Left renal pelvis (tissue), 4 donors: ENCODE measurements around the gene KCTD3. TPM values are rescaled to one million over a fixed set of nuclear protein-coding genes. Genes with fewer than 3 reads are reported as not detected.

ENCODE experiments used
- DNase-seq, 4 donors: peaks; one replicate each; pipeline ENCODE4 v3.0.0-alpha.2; 2013; ENCODE audit warnings: low read depth in 4 of 4, low spot score in 3 of 4
- polyA plus RNA-seq, 4 donors: library from polyadenylated mRNA; unstranded; fragments of 120-200 nt; gene quantifications; one replicate each; pipeline ENCODE4 v1.2.1, GENCODE V29; 2013; ENCODE audit not compliant: insufficient read length in 4 of 4

The KCTD3 gene
- polyA plus RNA-seq, 4 donors = 55.7 to 76.3 (median 73.8) TPM

- DNase-seq = no peak
These were observed 83.5 kb downstream of the KCTD3 start for GRCh38 chr1:215650446-215651149.

- no peak for DNase-seq
These were observed 84.8 kb downstream of the KCTD3 start for GRCh38 chr1:215651867-215652266.

GRCh38 chr1:215652371-215652770 is 85.3 kb downstream of the KCTD3 start:
- DNase-seq = no peak

DNA sequence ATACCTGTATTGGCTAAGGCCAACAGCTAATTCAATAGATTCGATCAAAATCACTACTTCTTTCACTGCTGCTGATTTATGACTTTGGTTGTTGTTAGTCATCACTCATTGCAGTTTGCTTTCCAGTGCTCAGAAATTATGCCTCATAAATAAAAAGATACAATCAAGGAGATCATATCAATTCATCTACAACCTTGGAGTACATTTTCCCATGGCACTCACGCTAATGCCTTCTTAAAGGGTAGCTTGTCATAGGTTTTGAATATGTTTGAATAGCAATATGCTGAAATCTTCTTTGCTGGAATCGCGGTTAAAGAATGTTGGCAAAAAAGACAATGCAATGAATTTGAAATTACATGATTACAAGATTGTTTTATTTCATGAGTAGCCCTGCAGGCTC is 89.9 kb downstream of the KCTD3 start:
- no peak for DNase-seq

DNA sequence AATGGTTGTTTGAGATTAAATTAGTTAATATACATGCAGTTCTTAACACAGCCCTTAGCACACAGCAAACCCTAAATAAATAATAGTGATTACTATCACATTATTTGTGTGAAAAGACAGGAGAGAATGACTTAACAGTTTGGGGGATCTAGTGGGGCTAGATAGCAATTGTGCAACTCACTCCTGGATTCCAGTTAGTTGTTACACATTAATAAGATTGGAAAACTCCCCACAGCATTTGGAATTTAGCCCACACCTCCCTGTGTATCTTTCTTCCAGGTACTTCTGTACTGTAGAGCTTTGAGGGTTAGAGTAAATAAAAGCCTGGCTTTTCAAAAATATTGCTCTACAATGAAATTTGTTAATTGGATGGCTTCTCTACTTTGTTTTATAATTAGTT is 93.2 kb downstream of the KCTD3 start:
- no peak for DNase-seq

- no peak for DNase-seq
These were observed 93.9 kb downstream of the KCTD3 start for GRCh38 chr1:215661033-215661432.

GRCh38 chr1:215665215-215665614 is 98.1 kb downstream of the KCTD3 start:
- no peak for DNase-seq

- no peak for DNase-seq
These were observed 100.7 kb downstream of the KCTD3 start for GRCh38 chr1:215667761-215668160.

- DNase-seq = no peak
These were observed 102.8 kb downstream of the KCTD3 start for GRCh38 chr1:215669806-215670491.
